ENCODE data around the gene FAR2. TPM values are rescaled to one million over a fixed set of nuclear protein-coding genes. Genes with fewer than 3 reads are reported as not detected.

The FAR2 gene
- total RNA-seq, 6 experiments from 2014 or later: 0.17 to 14.0 (median 8.5) TPM

DNA sequence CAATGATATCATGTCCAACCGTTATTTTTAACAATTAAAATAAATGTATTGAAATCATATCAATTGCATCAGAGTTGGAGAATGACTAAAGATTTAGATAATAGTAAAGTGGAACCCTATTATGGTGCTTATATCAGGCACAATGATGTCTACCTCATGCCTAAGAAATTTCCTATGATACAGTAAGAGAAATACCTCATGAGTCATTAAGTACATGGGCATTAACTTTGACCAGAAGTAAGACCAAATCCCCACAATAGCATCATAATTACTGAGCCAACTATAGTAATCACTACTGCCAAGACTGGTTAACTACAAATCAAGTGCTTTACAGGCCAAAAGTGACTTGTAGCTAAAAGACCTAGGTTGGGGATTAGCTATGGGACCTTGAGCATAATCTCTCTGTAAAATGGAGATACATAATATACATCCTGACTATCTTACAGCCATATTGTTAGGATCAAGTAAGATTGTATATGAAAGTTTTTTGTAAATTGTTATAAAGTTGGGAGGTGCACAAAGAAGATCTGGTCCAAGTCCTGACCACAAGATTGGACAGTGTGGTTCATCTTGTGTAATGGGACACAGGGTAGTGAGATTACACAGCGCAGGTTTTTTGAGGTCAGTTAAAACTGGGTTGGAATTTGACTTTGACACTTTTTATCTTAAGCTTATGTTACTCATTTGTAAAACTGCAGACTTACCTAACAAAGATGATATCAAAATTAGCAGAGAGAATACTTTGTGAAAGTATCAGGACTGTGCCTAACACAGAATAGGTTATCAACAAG lies 171.4 kb downstream of the FAR2 start:
- peaks cover 63% of the 10 kb centered on the region for H3K4me1 Mint-ChIP-seq (ENCODE audit: low read depth)
- peak overlapping the region; percentile 79 for H3K27ac Mint-ChIP-seq
- peaks cover 29% of the 10 kb centered on the region for H3K36me3 Mint-ChIP-seq (ENCODE audit: low read depth)
- DNase-seq: peak; percentile 92
- peak overlapping the region; percentile 58 for H3K4me3 Mint-ChIP-seq
- no peaks in the 10 kb centered on the region for H3K27me3 Mint-ChIP-seq (ENCODE audit: insufficient read depth)
- peaks cover 8% of the 10 kb centered on the region for H3K9me3 Mint-ChIP-seq
- TF ChIP-seq, protein P1, sequence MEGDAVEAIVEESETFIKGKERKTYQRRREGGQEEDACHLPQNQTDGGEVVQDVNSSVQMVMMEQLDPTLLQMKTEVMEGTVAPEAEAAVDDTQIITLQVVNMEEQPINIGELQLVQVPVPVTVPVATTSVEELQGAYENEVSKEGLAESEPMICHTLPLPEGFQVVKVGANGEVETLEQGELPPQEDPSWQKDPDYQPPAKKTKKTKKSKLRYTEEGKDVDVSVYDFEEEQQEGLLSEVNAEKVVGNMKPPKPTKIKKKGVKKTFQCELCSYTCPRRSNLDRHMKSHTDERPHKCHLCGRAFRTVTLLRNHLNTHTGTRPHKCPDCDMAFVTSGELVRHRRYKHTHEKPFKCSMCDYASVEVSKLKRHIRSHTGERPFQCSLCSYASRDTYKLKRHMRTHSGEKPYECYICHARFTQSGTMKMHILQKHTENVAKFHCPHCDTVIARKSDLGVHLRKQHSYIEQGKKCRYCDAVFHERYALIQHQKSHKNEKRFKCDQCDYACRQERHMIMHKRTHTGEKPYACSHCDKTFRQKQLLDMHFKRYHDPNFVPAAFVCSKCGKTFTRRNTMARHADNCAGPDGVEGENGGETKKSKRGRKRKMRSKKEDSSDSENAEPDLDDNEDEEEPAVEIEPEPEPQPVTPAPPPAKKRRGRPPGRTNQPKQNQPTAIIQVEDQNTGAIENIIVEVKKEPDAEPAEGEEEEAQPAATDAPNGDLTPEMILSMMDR (IDR thresholded peaks at IDR 0.05): no peak

DNA sequence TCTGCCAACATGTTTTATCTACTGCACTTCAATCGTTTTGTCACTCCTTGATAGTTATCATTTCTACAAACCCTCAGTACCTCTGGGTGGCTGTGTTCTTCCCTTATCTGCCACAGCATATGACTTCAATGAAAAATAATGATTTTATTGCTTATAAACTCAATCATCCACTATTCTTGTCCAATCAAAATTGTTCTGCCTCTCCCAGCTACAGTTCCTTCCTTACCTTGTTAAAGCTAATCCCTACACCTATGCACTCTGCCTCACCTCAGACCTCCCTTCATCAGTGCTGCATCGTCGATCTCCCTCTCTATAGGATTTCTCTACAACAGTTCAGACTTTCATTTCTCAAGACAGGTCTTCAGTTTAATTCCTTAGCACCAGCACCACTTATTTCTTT lies 173.1 kb downstream of the FAR2 start:
- Mint-ChIP-seq H3K4me1 (ENCODE audit: low read depth) (peaks cover 50% of the 10 kb centered on the region), H3K27ac (no peak overlapping the region), H3K27me3 (ENCODE audit: insufficient read depth) (no peaks in the 10 kb centered on the region), H3K36me3 (ENCODE audit: low read depth) (peaks cover 37% of the 10 kb centered on the region), H3K9me3 (peaks cover 8% of the 10 kb centered on the region), H3K4me3 (no peak overlapping the region)
- TF ChIP-seq, protein P1 (IDR thresholded peaks at IDR 0.05): no peak
- no peak for DNase-seq

GRCh38 chr12:29329411-29329810 lies 180.3 kb downstream of the FAR2 start:
- DNase-seq: no peak
- Mint-ChIP-seq H3K9me3 (peaks cover under 1% of the 10 kb centered on the region; the same call in 1 of the 2 replicates), H3K4me3 (no peak overlapping the region), H3K36me3 (ENCODE audit: low read depth) (peaks cover 13% of the 10 kb centered on the region), H3K27ac (no peak overlapping the region), H3K27me3 (ENCODE audit: insufficient read depth) (no peaks in the 10 kb centered on the region; the same call in 1 of the 2 replicates), H3K4me1 (ENCODE audit: low read depth) (peaks cover 2% of the 10 kb centered on the region; the same call in 1 of the 2 replicates)
- TF ChIP-seq, protein P1 (IDR thresholded peaks at IDR 0.05): no peak

DNA sequence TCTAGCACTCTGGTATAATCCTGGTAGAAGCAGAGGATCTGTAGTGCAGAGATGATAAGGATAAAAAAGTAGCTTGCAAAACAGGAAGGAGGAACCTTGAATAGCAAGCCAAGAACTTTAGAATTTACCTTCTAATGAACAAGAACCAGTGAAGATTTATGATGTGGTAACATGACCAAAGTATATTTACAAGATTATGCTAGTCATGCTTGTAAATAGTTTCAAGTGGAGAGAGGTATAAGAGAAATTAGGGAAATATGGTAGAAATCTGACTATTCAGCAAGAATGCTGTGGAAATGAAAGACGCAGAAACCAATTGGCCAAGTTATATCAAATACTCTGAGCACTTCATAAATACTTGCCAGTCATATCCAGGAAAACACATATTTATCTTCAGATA lies 184.1 kb downstream of the FAR2 start:
- DNase-seq: peak; percentile 15
- Mint-ChIP-seq H3K4me1 (ENCODE audit: low read depth) (peaks cover 10% of the 10 kb centered on the region), H3K4me3 (no peak overlapping the region), H3K9me3 (no peaks in the 10 kb centered on the region), H3K36me3 (ENCODE audit: low read depth) (no peaks in the 10 kb centered on the region; the same call in none of the 2 replicates), H3K27ac (no peak overlapping the region), H3K27me3 (ENCODE audit: insufficient read depth) (no peaks in the 10 kb centered on the region; the same call in 1 of the 2 replicates)
- TF ChIP-seq, protein P1 (IDR thresholded peaks at IDR 0.05): no peak

GRCh38 chr12:29334937-29335336 lies 185.9 kb downstream of the FAR2 start:
- DNase-seq: no peak
- no peak overlapping the region for H3K27ac Mint-ChIP-seq
- no peaks in the 10 kb centered on the region; the same call in 1 of the 2 replicates for H3K27me3 Mint-ChIP-seq (ENCODE audit: insufficient read depth)
- H3K4me1 Mint-ChIP-seq (ENCODE audit: low read depth): peaks cover 10% of the 10 kb centered on the region
- H3K9me3 Mint-ChIP-seq: no peaks in the 10 kb centered on the region
- H3K4me3 Mint-ChIP-seq: no peak overlapping the region
- no peaks in the 10 kb centered on the region; the same call in none of the 2 replicates for H3K36me3 Mint-ChIP-seq (ENCODE audit: low read depth)
- TF ChIP-seq, protein P1 (IDR thresholded peaks at IDR 0.05): no peak

Measured in HFFc6 (cell line).